Fibroblast of villous mesenchyme (primary cell): ENCODE measurements around the gene APOA4. TPM values are rescaled to one million over a fixed set of nuclear protein-coding genes. Genes with fewer than 3 reads are reported as not detected.

Source experiments
- DNase-seq: peaks from one replicate; pipeline ENCODE4 v3.0.0-alpha.2; 2010; ENCODE audit warnings: low read depth
- H3K4me3 ChIP-seq: 2 replicates; pipeline ENCODE4 v1.5.1; 2011; ENCODE audit warnings: low read depth, mild to moderate bottlenecking, low read length
- CTCF ChIP-seq: IDR thresholded peaks from 2 replicates; pipeline ENCODE4 v1.5.1; 2012; ENCODE audit warnings: low read depth, mild to moderate bottlenecking, low read length; ENCODE audit not compliant: insufficient read depth
- total RNA-seq: library from RNA; depleted of rRNA; stranded (reverse); fragments of >200 nt; gene quantifications from 2 replicates; pipeline ENCODE4 v1.2.3, GENCODE V29; 2012

The APOA4 gene
- total RNA-seq, 1 donor: not detected

- TF ChIP-seq CTCF: no peak
- no peak overlapping the region for H3K4me3 ChIP-seq
- DNase-seq: no peak
Observed at GRCh38 chr11:116794851-116795250, 28.3 kb downstream of the APOA4 start.

- H3K4me3 ChIP-seq: no peak overlapping the region
- no peak for DNase-seq
- TF ChIP-seq CTCF: no peak
Observed at GRCh38 chr11:116793772-116794097, 29.4 kb downstream of the APOA4 start.

GRCh38 chr11:116792869-116793771 is 30.0 kb downstream of the APOA4 start:
- no peak overlapping the region for H3K4me3 ChIP-seq
- TF ChIP-seq CTCF: no peak
- no peak for DNase-seq

- no peak for TF ChIP-seq CTCF
- no peak overlapping the region for H3K4me3 ChIP-seq
- no peak for DNase-seq
Observed at GRCh38 chr11:116792144-116792868, 30.8 kb downstream of the APOA4 start.

- DNase-seq: no peak
- TF ChIP-seq CTCF: no peak
- no peak within 1 kb of the TSS for H3K4me3 ChIP-seq
Observed at GRCh38 chr11:116791813-116792143, 31.3 kb downstream of the APOA4 start, which contains the start of gene APOA5. Gene APOA5, minus strand, starts transcription at chr11:116791879. Its CDS starts 19 bp downstream, at chr11:116791860.

- H3K4me3 ChIP-seq: no peak overlapping the region
- peak; percentile 89 for TF ChIP-seq CTCF
- peak; percentile 67 for DNase-seq
Observed at GRCh38 chr11:116791002-116791812, 31.9 kb downstream of the APOA4 start.
